OCI-M1 (cell line): Measurements from ENCODE around the gene TRERF1.
A peak's percentile ranks its signal among the peaks of the same experiment; 100 is the strongest.

Experiments used
- DNase-seq: peaks from one replicate; lab custom pipeline; 2025; lab: John Stamatoyannopoulos, UW

TRERF1 gene

DNA sequence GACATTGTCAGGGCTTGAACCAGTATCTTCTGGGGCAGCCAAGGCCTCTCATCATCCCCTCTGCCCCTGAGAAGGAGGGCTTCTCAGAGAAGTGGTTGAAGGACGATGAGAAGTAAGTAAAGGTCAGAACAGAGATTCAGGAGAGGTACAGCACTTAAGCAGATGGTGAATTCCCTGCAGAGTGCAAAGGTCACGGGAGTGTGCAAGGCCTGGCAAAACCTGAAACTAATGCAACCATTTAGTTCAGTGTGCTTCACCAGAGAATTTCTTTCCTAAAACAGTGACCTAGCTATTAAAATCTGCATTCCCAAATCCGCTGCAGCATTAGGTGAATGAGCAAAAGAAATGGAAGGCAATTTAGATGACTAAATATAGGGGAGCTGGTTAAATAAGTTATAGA, 58.4 kb downstream of the TRERF1 start:
- DNase-seq: no peak

DNA sequence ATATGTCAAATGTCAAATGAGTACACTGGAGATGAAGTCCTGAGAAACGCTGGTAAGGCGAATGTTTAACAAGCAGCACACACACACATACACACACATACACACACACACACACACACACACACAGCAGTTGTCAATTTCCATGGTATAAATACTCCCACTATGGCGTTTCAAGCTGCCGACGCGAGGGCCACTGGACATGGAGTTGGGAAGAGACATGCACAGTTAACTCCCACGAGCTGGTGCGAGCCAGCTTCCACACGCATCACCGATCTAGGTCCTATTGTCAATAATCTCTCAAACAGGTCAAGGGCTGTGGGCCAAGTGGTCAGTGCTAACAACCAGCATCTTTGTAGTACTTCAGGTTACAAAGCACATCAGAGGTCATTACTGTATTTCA, 58.9 kb downstream of the TRERF1 start:
- no peak for DNase-seq

DNA sequence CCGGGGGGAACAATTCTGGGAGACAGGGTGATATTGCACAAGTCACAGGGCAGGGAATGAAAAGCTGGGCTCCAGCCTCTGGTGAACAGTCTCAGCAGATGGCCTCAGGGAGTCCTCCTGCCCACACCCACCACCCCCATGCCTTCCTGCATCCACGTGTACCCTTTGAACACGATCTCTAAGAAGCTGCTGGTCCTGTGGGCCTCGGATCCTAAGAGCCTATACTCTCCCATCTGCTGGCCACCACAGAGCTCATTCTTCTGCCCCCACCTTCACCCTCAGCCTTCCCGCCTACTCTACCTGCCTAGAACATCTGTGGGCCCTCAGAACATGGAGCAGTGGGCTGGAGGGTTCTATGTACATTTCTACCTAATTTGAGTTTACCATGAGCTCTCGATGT, 60.3 kb downstream of the TRERF1 start:
- DNase-seq: no peak

DNA sequence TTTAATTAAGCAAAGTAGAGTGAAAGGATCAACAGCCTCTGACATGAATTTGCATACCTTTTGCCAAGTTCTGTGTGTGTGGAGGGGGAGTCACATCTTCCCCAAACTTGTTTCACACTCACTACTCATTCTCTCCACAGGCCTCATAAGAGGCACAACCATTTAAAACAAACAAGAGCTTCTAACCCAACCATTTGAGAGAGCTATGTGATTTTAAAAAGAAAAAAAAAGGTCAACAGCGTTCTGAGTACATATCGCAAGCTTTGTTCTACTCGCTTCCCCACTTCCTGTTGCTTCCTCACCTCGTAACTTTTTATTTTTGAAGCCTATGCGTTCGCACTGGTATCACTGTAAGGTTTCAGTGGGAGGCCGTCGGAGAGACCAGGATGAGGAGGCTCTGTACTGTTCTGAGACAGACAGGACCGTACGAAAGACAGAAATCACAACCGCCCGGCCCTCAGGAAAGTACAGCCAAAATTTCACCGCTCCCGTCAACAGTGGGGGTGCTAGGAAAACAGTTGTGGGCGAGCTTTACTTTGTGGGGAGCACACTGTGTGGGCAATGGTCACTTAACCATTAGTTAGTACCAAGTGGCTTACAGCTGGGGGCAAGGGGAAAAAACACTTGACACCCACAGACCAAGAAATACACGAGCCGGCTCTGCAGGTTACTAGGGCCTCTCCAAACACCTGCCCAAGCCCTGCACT, 61.3 kb downstream of the TRERF1 start:
- DNase-seq: no peak

DNA sequence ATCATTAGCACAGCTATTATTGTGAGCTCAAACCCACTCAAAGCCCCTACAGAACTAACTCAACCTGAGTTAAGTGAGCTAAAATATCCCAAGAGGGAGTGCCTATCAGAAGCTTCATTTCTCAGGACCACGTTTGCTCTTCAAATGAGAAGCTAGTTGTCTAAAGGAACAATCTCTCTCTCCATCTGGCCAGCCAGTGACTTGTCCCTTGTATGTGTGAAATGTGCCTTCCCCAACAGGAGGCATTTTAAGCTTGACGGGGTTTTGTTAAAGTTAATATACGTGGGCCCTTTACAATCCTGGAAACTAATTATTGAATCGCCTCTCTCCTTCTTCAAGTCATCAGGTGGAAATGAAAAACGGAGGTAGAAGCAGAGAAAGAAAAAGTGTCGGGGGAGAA, 62.0 kb downstream of the TRERF1 start:
- DNase-seq: no peak

DNA sequence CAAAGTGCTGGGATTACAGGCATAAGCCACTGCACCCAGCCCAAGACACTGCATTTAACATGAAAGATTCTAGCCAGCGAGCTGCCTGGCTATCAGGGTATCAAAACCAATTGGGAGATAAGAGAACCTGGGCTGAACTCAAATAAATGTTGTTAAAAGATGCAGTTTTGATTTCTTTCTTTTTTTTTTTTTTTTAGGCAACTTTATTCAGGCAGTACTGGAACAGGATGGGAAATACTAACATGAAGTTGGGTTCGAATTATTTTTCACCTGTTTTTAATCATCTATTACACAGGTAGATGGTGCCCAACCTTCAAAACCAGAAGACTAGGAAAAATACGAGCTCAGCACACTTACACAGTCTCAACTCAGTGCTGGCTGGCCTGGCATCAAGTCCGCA, 63.7 kb downstream of the TRERF1 start:
- DNase-seq: no peak

DNA sequence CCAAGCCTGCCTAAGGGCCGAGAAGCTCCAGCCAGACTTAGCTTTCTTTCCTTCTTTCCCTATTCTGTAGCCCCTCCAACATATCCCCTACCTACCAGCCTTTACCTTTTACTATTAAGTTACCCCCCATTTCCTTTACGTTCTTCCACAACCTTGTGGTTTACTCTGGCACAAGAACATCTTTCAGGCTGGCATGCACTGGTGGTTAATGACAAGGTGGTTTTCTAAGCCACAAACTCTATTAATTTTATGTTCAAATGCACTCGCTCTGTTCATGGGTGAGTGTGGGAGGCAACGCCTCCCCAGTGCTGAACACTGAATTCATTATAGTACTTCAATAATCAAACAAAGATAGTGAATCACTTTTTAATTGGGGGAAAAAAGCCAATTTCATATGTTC, 64.4 kb downstream of the TRERF1 start:
- no peak for DNase-seq

DNA sequence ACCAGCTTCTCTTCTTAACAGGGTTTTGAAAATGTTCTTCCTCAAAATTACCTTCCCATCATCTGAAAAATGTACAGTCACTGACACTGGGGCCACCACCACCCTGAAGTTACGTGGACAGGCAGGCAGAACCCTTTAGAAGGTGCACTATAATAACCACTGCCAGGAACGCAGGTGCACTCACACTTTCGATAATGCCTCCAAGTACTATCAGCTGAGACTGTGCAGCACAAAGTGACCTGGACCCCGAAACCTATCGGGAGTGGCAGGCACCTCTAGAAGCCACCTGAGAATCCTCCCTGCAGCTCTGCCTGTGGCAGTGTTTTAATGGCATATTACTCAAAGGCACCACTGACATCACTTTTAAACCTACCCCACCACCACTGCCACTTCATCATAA, 66.4 kb downstream of the TRERF1 start:
- DNase-seq: no peak

DNA sequence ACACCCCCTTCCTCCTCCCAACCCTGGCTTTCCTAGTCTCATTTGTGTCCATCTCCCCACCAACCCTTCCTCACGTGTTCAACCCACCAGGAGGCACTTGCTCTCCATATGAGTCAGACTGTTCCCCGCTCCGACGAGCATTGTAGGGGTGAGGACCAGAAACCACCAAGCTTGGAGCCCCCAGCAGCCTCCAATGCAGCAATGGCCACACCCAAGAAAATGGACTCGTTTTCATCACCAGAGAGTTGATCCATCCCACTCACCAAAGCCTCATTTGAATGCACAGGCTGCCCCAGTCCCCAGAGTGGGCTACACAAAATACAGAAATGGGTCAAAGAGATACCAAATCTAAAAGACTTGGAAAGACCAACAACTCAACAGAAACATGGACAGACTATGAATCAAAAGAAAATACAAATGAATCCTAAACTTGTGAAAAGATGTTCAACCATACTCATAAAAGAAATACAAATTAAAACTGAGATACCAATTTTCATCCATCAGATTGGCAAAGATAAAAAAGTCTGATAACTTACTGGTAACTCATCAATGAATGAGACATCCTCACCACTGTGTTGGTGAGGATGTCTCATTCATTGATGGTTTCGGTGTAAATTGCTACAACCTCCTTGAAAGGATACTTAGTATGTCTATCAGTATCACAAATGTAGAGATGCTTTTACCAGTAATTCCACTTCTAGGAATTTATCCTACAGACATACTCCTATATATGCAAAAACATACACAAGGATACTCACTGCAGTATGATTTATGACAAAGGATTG, 68.1 kb downstream of the TRERF1 start:
- no peak for DNase-seq

DNA sequence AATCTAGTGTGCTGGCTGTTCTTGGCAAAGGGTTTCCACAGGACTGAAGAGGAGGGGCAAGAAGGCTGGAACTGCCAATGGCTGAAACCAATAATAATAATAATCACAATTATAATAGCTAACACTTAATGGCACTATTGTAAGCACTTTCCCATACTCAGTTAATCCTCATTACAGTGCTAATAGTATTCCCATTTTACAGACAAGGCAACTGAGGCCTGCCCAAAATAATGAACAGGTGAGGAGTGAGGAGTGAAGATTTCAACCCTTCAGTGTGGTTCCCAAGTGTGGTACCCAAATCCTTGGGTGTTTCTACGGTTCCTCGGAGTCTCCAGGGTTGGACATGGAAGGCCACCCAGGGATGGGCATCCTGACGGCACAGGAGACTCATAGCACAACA, 69.9 kb downstream of the TRERF1 start:
- no peak for DNase-seq

DNA sequence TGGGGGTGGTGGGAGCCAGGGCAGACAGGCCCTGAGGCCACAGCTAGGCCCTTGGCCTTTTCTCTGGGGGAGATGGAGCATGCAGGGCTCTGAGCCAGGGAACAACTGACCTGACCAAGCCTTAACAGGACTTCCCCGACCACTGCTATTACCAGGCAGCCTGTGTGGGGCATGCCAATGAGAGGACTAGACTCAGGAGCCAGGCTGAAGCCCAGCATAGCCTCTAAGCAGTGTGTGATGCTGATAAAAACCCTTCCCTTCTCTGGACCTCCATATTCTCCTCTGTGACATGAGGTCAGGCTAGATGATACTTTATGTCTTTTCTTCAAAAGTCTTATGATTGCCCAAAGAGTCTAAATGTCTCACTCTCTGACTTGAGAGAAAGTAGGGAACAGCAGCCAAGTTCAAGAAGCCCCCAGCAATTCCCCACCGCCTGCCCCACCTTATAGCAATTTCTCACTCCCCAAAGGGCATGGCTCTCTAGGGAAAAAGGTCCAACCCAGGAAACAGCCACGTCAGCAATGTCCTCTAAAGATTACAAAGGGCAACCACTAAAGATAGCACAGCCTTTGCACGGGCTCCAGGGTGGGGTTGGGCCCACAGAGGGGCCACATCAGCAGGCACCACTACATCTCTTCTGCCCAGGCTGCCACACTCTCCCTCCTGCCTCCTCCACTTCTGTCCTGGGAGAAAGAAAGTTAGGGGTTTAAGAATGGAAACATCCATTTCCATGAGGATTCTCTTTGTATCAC, 71.3 kb downstream of the TRERF1 start:
- DNase-seq: no peak

DNA sequence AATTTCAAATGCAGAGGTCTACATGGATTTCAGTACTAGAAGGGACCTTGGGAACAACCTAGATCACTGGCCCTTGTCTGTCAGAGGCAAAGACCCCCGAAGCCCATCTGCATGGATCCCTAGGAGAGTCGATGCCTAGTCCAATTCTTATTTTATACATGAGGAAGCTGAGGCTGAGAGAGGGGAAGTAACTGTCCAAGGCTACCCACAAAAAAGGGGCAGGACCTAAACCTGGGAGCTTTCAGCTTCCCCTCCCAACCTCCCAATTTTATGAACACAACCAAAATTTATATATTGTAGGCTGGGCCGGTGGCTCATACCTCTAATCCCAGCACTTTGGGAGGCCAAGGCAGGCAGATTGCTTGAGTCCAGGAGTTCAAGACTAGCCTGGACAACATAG, 73.2 kb downstream of the TRERF1 start:
- peak; percentile 65 for DNase-seq

DNA sequence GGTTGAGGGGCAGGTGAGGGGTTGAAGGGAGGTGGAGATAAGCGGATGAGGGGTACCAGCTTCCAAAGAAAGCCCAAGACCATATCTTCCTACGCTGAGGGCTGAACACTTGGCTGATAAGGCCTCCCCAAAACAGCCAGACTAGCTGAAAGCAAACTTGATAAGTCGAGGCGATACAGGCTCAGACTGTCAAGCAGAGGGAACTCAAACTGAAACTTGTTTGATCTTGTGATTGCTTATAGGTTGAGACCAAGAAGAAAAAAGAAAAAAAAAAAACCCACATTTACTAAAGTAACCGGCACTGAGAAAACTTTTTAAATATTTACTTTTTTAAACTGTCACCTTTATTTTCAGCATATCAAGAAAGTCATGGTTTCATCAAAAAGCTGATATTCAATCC, 73.6 kb downstream of the TRERF1 start:
- DNase-seq: peak; percentile 44

DNA sequence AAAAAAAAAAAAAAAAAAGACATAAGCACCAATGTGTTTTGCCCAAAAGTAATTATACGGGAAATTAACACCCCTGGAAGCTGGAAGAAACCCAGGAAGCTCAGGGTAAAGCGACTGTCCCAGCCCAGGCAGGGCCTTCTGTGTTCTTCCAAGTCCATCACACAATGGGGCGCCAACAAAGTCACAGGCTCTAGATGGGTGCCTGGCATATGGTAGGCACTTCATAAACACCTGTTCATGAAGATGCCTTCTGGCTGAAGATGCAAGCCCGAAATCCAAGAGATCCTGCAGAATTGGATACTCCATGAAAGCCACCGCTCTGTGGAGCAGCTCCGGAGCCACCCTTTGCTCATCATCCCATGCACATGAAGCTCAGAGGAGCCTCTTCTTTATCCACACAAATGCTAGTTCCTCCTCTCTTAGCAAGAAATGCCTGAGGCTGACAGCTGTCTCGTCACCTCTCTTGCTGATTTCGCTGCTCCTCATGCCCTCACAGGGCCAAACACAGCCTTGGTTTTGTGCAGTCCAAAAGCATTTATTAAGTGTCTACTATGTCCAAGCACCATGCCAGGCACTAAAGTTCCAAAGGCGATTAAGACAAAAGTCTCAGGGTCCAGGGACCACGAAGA, 76.6 kb downstream of the TRERF1 start:
- no peak for DNase-seq

DNA sequence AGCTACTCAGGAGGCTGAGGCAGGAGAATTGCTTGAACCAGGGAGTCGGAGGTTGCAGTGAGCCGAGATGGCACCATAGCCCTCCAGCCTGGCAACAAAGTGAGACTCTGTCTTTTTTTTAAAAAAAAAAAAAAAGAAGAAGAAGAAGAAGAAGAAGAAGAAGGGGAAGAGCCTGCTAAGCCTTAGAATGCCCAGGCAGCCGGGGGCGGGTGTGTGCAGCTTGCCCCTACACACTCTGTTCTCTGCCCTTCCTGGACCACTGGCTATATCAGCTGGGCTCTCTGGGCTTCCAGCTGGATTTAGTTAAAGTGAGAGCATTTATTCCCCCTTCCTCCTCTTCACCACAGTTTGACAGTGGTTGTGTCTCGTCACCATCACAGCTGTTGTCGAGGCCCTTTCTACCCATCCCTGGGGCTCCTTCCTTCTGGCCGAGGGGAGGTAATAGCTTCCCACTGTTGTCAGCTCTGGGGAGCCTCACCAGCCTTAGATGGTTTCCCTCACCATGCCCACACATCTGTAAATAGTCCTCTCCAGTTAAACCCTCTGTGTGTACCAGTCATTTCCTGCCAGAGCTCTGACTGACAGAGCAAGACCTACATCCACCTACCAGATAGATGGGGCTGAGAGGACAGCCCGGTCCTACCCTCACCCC, 77.6 kb downstream of the TRERF1 start:
- DNase-seq: no peak

DNA sequence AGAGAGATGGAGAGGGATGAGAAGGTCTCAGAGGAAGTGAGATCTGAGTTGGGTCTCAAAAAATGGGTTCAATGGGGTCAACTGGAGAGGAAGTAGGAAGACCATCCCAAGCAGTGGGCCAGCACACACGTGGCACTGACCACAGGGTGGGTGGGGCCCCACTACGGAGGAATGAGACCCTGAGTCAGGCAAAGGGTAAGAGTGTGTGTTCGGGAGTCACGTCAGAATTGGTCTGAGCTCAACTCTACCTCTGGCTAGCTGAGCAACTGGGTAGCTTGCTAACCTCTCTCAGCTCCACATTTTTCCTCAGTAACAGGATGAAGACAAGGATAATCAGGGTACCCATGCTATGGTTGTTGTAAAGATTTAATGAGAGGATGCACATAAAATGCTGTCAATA, 79.0 kb downstream of the TRERF1 start:
- DNase-seq: no peak

DNA sequence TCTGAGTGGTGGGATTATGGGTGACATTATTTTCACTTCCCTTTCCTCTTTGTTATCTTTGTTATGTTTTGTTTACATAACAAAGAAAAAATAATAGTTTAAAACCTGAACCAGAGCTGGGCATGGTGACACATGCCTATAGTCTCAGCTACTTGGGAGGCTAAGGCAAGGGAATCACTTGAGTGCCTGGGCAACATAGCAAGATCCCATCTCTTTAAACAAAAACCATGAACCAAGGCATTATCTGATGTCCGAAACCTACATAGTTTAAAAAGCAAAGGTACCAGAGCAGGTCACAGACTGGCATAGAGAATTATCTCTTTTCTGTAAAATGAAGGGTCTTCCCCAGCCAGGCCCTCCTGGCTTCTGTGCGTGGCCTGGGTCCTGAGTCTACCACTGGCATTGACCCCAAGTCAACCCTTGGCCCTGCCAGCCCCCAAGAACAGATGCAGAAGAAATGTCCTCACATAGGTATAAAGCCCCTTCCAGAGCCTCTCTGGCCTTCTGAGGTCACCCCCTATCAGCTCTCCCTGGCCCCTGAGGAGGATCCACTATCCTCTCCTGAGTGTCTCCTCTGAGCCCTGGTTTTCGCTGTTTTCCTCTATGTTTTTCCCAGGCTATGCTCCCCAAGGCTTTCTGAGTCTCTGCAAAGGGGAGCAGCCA, 81.3 kb downstream of the TRERF1 start:
- DNase-seq: no peak

DNA sequence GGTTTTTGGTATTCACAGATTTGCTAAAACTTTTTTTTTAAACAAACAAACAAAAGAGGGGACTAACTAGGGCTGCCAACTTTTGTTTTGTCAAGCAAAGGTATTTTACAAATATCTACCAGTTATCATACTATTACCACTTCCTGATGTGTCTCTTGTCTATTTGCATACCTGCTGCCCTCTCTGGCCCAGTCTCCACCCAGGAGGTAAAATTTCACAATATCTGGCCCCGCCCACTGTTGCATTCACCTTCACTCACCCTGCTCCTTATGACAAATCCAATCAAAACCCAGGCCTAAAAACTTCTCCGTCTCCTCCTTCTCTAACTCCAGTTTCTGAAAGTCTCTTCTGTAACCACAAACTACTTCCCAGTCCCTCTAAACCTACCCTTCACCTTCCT, 82.2 kb downstream of the TRERF1 start:
- no peak for DNase-seq

DNA sequence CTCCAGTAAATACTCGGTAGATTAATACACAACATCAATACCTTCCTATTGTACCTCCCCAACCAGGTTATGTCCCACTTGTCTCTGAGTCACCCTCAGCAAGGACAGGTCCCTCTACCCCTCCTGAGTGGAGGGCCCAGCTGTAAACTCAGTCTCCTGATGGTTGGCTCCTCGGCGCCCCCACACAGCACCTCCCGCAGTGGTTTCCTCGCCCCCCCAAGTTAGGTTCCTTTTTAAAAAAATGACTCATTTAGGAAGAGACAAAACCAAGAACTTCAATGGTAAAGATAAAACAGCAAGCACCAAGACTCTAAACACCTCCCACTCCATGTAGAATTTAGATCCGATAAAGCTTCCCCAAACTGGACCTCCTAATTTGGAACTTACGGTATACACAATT, 83.5 kb downstream of the TRERF1 start:
- peak; percentile 11 for DNase-seq

DNA sequence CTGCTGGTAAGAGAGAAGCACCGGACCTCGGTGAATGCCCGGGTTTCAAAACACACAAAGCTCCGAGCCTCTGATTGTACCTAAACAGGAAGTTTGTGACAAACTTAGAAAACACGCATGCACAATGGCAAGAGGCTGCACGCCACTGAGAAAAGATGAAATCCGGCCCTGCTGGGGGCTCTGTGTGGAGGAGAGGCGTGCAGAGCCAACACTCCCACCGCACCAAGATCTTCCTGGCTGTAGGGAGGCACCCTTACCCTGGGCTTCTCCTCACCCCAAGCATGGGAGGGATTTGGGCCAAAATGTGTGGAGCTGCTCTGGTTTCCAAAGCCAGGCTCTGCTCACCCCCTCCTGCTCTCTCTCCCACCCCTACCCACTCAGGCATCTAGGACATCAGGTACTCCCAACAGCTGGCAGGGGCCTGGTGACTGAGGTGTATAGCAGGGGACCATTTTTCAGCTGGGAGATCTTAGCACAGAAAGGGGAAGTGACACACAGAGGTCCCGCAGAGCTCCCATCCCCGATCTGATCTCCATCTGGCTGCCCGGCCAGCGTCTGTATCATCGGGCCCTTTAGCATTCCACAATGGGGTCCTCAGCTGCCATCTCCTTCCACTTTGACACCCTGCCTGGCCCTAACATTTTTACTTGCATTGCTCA, 84.2 kb downstream of the TRERF1 start:
- DNase-seq: peak; percentile 43

DNA sequence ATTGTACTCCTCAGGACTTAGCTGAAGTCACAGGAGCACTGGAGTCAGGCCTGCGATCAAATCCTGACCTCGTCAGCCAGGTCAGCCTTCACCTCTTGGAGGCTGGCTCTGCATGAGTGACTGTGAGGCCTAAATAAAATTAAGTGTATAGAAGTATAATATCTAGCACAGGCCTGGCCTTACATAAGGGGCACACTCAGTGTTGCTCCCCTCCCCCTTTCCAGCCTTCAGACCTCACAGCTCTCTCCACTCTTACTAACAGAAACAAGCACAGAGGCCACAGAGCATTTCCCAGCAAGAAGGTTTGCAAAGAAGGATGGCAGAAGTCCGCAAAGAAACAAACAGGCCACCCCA, 84.8 kb downstream of the TRERF1 start:
- no peak for DNase-seq
